Memory B cell (primary cell): ENCODE results near the gene JAM2.
"Not testable (repeated sequence)": the region's sequence is repeated elsewhere in the genome, so short reads cannot be mapped to it uniquely, and the experiment has no call there.

Source experiments
- ATAC-seq: fragments of 150-1000 bp; cut with Tn5 transposase; 2 replicates; pipeline ENCODE4 v1.10.0; 2021; ENCODE audit warnings: low read depth, mild to moderate bottlenecking, moderate library complexity
- DNase-seq, 2 donors: peaks; one replicate each; pipeline ENCODE4 v3.0.0; 2022; ENCODE audit warnings: low spot score in 2 of 2
- H3K27ac Mint-ChIP-seq: one replicate; pipeline ENCODE4 v1.8.0; 2022; ENCODE audit warnings: mild to moderate bottlenecking, moderate library complexity, mixed read lengths
- H3K27me3 Mint-ChIP-seq: one replicate; pipeline ENCODE4 v1.8.0; 2022; ENCODE audit warnings: mixed read lengths
- H3K36me3 Mint-ChIP-seq: one replicate; pipeline ENCODE4 v1.8.0; 2022; ENCODE audit warnings: mild to moderate bottlenecking, mixed read lengths
- H3K4me1 Mint-ChIP-seq: one replicate; pipeline ENCODE4 v1.8.0; 2022; ENCODE audit warnings: mixed read lengths
- H3K4me3 Mint-ChIP-seq: one replicate; pipeline ENCODE4 v1.8.0; 2022; ENCODE audit warnings: mild to moderate bottlenecking, moderate library complexity, mixed read lengths
- H3K9me3 Mint-ChIP-seq: one replicate; pipeline ENCODE4 v1.8.0; 2022; ENCODE audit warnings: mixed read lengths

Gene JAM2, protein sequence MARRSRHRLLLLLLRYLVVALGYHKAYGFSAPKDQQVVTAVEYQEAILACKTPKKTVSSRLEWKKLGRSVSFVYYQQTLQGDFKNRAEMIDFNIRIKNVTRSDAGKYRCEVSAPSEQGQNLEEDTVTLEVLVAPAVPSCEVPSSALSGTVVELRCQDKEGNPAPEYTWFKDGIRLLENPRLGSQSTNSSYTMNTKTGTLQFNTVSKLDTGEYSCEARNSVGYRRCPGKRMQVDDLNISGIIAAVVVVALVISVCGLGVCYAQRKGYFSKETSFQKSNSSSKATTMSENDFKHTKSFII

DNA sequence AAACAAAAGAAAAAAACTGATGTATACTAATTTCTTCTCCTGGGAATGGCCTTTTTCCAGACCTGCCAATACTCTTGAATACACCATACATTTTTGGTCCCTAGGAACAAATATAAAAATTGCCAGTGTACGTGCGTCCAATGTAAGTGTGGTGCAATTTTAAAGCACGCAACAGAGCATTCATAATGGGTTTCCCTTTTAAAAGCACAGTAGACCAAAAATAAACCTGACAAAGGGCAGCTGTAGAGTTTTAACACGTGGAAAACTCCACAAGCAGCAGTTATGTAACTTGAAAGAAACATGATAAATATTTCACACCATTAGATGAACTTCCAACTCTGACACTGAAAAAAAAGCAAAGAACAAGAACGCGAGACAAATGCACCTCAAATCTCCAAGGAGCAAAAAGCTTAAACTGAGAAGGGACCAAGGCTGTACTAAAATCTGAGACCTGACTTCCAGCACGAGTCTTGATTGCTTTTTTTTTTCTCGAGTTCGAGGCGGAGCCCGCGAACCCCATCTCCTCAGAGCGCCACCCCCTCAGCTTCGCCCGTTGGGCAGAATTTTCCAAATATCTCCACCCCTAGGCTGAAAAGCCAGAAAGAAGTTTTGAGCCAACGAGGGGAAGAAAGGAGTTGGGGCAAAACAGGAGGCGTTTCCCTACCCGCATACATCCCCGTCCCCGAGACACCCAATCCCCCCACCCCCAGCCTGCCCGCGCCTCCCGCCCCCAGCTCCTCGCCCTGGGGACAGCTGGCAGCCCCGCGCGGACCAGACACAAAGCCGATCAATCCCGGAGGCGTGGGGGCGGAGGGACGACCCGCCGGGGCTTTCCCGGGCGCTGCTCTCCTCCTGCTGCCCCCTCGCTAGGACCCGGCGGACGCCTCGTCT lies at the start of gene JAM2:
JAM2 (plus strand) TSS at position 599 of the 891 bp plus-strand sequence. CDS start 564 bp downstream, outside the sequence.
- Mint-ChIP-seq H3K4me1 (peaks cover 9% of the 10 kb centered on the region), H3K36me3 (no peaks in the 10 kb centered on the region), H3K4me3 (peak within 1 kb of the TSS; percentile 75), H3K27ac (peak within 1 kb of the TSS; percentile 13), H3K27me3 (peaks cover 6% of the 10 kb centered on the region), H3K9me3 (no peaks in the 10 kb centered on the region)
- DNase-seq (peak; percentile 9 to 27), ATAC-seq (peak; percentile 57)

DNA sequence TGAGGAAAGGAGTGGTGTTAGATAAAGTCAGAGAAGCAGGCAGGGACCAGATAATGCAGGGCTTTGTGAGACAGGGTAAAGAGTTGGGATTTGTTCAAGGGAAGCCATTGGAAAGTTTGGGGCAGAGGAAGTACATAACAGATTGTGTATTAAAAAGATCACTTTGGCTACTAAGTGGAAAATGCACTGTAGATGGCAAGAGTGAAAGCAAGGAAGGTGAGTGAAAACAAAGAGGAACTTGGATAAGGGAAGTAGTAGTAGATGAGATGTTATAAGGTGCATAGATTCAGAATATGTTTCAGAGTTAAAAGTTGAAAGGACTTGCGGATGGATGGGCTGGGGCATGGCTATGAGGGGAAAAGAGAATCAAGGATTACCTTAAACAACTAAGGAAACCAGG lies 49.2 kb upstream of the JAM2 start:
- H3K27ac Mint-ChIP-seq: peak overlapping the region; percentile 29

DNA sequence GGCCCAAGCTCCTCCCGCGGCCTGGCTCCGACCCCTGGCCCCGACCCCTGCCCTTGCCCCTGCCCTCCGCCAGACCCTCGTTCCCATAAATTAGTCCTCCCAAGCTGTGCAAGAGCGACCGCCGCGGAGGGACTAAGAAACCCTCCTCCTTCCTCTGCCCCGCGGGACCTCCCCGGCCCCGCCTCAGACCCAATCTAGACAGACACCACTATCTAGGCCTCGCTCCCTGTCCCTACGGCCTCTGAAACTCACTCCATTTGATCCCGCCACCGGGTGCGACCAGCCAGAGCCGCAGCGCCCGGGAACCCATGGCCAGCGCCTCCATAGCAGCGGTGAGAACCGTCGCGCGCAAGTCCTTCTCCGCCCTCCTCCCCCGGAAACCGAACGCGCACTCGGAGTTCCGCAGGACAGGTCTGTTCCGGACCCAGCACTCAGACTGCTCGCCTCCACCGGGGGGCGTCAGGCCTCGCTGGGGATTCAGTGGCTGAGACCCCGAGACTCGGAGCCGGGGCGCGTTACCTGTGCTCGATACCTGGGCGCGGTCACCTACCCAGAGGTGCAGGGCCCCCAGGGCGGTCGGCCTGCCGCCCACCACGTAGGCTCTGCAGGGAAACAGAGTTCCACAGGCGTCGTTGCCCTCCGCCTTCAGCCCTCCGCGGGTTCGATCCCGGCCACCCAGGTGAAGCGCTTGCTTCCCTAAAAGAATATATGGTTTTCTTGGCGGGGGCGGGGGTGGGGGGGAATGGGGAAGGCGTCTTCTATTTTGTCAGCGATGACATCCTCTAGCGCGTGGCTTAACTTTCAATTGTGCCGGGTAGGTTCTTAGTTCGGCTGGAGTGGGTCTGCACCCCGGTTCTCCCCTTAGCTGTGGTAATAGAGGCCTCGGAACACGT lies 31.7 kb upstream of the JAM2 start, which contains the start of gene MRPL39:
MRPL39 (minus strand) TSS at position 331 of the 893 bp plus-strand sequence; CDS start at position 325, 6 bp downstream.
- H3K27ac Mint-ChIP-seq: peak within 1 kb of the TSS; percentile 93
- DNase-seq: peak; percentile 82 to 91
- H3K9me3 Mint-ChIP-seq: no peaks in the 10 kb centered on the region
- peak within 1 kb of the TSS; percentile 93 for H3K4me3 Mint-ChIP-seq
- H3K36me3 Mint-ChIP-seq: peaks cover 10% of the 10 kb centered on the region
- peak; percentile 85 for ATAC-seq
- H3K4me1 Mint-ChIP-seq: peaks cover 17% of the 10 kb centered on the region
- no peaks in the 10 kb centered on the region for H3K27me3 Mint-ChIP-seq

More for the DNA sequence above, 49.2 kb upstream of the JAM2 start:
- Mint-ChIP-seq H3K4me3 (no peak overlapping the region), H3K9me3 (no peaks in the 10 kb centered on the region), H3K4me1 (peaks cover 17% of the 10 kb centered on the region), H3K27me3 (no peaks in the 10 kb centered on the region), H3K36me3 (peaks cover 46% of the 10 kb centered on the region)
- peak; percentile 49 for ATAC-seq
- no peak for DNase-seq

DNA sequence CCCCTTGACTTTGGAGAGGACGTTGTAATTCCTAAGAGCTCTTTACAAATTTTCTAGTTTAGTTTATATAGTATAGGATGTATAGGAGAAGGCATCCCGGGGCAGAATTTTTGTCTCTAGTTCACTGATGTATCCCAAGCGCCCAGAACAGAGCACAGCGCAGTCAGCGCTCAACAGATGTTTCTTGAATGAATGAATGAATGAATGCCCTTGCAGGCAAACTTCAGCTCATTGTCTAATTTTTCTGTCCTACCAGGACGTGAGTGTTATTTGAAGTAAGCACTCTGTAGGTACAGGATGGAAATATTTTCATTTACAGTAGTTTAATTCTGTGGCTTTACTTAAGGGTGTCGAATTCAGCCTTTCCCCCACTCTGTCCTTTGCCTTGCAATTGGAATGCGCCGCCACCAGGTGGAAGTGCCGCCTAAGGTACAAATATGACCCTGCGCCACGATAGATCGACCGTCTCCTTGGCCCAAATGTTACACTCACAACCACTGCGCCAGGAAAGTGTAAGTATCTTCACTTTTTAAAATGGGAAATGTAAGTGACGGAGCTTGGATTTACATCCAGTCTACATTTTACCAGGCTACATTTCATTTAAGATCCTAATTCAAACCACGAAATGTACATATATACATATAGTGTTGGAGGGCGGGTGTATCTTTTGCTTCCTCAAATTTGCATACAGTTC lies 30.9 kb upstream of the JAM2 start:
- DNase-seq (peak; percentile 59 to 75), ATAC-seq (peak; percentile 74)
- peaks cover 6% of the 10 kb centered on the region for H3K36me3 Mint-ChIP-seq
- H3K9me3 Mint-ChIP-seq: no peaks in the 10 kb centered on the region
- H3K27ac Mint-ChIP-seq: peak overlapping the region; percentile 87
- H3K4me1 Mint-ChIP-seq: peaks cover 17% of the 10 kb centered on the region
- H3K4me3 Mint-ChIP-seq: peak overlapping the region; percentile 93
- H3K27me3 Mint-ChIP-seq: no peaks in the 10 kb centered on the region

DNA sequence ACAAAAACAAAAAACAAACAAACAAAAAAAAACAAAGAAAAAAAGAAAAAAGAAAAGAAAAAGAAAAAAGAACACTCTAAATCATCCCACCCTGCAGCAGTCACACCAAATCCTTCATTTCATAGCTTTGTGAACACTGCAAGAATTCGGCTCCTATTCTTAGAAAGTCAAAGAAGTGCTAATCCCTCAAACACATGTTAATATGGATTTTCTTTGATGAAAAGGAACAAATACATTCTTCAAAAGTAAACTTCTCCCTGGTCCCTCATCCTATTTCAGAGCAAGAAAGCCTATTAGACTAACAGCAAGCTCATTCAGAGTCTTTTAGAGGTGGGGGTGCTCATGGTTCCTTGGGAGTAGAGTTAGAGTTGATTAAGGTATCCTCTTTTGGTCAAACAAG lies 24.6 kb upstream of the JAM2 start:
- ATAC-seq (no peak), DNase-seq (no peak)
- H3K9me3 Mint-ChIP-seq: no peaks in the 10 kb centered on the region
- H3K27ac Mint-ChIP-seq: no peak overlapping the region
- no peak overlapping the region for H3K4me3 Mint-ChIP-seq
- no peaks in the 10 kb centered on the region for H3K36me3 Mint-ChIP-seq
- H3K27me3 Mint-ChIP-seq: no peaks in the 10 kb centered on the region
- H3K4me1 Mint-ChIP-seq: no peaks in the 10 kb centered on the region

DNA sequence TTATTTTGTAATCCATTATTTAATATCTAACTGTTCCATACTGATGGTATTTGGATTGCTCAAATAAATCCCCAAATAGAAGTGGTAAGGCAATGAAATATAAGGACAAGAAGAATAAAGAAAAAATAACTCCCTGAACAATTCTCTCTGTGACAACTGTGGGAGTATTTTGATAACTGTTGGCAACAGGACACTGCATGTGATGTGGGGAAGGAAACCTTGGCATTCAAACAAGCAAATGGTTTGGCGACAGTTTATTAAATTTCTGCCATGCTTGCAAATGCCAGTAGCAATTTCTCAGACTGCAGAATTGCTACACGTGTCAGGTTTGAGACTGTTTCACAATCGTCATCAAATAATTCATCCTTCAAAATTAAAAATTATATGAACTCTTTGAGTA lies 23.2 kb upstream of the JAM2 start:
- DNase-seq: no peak
- Mint-ChIP-seq H3K27me3 (no peaks in the 10 kb centered on the region), H3K27ac (no peak overlapping the region), H3K4me3 (no peak overlapping the region), H3K4me1 (no peaks in the 10 kb centered on the region), H3K9me3 (no peaks in the 10 kb centered on the region), H3K36me3 (no peaks in the 10 kb centered on the region)
- no peak for ATAC-seq

DNA sequence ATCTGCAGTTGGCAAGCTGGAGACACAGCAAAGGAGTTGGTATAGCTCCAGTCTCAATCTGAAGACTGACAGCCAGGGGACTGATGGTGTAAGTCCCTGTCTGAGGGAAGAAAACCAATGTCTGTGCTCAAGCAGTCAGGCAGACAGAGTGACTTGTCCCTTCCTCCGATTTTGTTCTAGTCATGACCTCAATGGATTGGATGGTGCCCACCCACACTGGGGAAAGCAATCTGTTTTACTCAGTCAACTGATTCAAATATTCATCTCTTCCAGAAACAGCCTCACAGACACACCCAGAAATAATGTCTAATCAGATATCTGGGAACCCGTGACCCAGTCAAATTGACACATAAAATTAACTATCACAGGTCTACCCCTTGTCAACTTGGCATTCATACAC lies 19.9 kb upstream of the JAM2 start:
- Mint-ChIP-seq H3K27me3 (no peaks in the 10 kb centered on the region), H3K4me3 (no peak overlapping the region), H3K4me1 (no peaks in the 10 kb centered on the region), H3K36me3 (no peaks in the 10 kb centered on the region), H3K27ac (no peak overlapping the region), H3K9me3 (no peaks in the 10 kb centered on the region)
- no peak for DNase-seq
- ATAC-seq: no peak

DNA sequence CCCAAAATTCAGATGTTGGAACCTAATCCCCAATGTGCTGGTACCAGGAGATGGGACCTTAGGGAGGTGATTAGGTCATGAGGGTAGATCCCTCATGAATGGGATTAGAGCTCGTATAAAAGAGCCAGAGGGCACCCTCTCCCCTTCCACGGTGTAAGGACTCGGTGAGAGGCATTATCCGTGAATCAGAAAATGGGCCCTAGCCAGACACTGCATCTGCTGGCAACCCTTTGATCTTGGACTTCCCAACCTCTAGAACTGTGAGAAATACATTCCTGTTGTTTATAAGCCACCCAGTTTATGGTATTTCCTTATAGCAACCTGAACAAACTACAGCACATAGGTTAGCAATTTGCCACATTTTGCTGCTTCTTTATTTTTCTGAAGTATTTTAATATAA lies 14.5 kb upstream of the JAM2 start:
- ATAC-seq (no peak), DNase-seq (no peak)
- Mint-ChIP-seq H3K4me3 (no peak overlapping the region), H3K9me3 (no peaks in the 10 kb centered on the region), H3K4me1 (no peaks in the 10 kb centered on the region), H3K27ac (no peak overlapping the region), H3K27me3 (no peaks in the 10 kb centered on the region), H3K36me3 (no peaks in the 10 kb centered on the region)

DNA sequence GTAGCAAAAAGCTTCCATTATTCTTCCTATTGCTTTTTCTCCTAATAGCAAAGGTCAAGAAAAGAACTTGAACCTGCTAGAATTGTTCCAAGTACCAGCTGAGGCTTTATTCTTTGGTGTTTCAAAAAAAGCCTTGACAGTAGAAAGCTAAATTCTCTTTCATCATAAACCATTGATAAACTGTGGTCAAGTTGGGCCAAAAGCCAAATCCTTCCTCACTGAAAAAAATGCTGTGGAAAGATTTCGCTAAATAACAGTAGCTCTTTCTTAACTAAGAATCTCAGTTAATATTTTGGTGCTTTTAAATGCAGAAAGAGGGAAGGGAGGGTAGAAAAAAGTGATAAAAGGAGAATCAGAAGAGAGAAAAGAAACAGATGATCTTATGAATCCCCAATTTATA lies 14.0 kb upstream of the JAM2 start:
- no peaks in the 10 kb centered on the region for H3K27me3 Mint-ChIP-seq
- H3K27ac Mint-ChIP-seq: no peak overlapping the region
- H3K9me3 Mint-ChIP-seq: no peaks in the 10 kb centered on the region
- H3K36me3 Mint-ChIP-seq: no peaks in the 10 kb centered on the region
- no peak overlapping the region for H3K4me3 Mint-ChIP-seq
- no peaks in the 10 kb centered on the region for H3K4me1 Mint-ChIP-seq
- DNase-seq (no peak), ATAC-seq (no peak)

DNA sequence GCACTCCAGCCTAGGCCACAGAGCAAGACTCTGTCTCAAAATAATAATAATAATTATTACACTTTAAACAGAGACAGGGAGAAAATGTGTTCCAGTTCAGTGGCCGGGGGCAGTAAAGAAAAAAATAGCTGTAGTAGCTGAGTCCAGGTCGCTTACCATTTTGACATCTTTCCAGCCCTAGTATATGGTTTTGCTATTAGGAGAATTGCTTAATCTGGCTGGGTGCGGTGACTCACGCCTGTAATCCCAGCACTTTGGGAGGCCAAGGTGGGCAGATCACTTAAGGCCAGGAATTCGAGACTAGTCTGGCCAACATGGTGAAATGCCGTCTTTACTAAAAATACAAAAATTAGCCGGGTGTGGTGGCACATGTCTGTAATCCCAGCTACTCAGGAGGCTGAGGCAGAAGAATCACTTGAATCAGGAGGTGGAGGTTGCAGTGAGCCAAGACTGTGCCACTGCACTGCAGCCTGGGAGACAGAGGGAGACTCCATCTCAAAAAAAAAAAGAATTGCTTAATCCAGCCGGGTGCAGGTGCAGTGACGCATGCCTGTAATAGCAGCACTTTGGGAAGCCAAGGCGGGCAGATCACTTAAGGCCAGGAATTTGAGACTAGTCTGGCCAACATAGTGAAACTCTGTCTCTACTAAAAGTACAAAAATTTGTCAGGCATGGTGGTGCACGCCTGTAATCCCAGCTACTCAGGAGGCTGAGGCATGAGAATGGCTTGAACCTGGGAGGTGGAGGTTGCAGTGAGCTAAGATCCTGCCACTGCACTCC lies 13.1 kb upstream of the JAM2 start:
- not testable (repeated sequence) for H3K4me1 Mint-ChIP-seq, H3K27me3 Mint-ChIP-seq, H3K36me3 Mint-ChIP-seq, H3K4me3 Mint-ChIP-seq, H3K27ac Mint-ChIP-seq, DNase-seq, H3K9me3 Mint-ChIP-seq, ATAC-seq

DNA sequence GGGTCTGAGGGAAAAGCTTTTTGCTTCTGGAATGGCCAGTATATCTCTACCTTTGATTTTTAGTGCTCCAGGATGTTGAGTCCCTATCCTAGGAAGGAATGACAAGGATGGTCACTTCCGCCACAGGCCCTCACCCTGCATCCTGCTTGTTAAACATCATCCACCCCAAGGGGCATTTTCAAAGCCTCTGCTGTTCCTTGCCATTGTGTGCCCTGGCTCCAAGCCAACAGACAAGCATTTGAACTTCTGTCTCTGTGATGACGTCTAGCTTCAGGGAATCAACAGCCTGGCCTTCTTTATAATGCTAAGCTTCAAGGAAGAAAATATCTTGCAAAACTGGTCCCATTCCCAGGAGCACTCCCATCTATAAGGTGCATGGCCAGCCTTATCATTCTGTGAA lies 12.3 kb upstream of the JAM2 start:
- H3K4me3 Mint-ChIP-seq: no peak overlapping the region
- no peak for ATAC-seq
- no peaks in the 10 kb centered on the region for H3K27me3 Mint-ChIP-seq

DNA sequence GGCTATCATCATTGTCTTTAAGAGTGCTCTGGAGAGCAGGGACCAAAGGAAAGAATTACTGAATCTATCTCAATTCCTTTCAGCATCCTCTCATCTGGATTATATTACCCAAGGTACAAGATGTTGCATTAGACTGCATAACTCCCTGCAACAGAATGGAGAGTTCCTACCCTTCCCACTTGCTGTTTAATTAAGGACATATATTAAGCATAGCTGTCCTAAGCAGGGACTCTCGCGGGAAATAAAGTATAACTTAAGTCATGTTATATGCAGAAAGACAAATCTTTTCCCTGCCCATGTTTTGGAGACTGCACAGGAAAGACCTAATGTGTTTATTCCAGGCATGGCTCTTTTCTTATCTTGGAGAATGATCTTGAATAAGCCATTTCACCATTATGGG lies 6.8 kb upstream of the JAM2 start:
- Mint-ChIP-seq H3K27ac (no peak overlapping the region), H3K4me1 (no peaks in the 10 kb centered on the region), H3K4me3 (no peak overlapping the region), H3K36me3 (no peaks in the 10 kb centered on the region), H3K9me3 (no peaks in the 10 kb centered on the region), H3K27me3 (peaks cover 6% of the 10 kb centered on the region)
- ATAC-seq (no peak), DNase-seq (no peak)

More for the DNA sequence above, 12.3 kb upstream of the JAM2 start:
- Mint-ChIP-seq H3K36me3 (no peaks in the 10 kb centered on the region), H3K27ac (no peak overlapping the region), H3K9me3 (no peaks in the 10 kb centered on the region), H3K4me1 (no peaks in the 10 kb centered on the region)
- DNase-seq: no peak

DNA sequence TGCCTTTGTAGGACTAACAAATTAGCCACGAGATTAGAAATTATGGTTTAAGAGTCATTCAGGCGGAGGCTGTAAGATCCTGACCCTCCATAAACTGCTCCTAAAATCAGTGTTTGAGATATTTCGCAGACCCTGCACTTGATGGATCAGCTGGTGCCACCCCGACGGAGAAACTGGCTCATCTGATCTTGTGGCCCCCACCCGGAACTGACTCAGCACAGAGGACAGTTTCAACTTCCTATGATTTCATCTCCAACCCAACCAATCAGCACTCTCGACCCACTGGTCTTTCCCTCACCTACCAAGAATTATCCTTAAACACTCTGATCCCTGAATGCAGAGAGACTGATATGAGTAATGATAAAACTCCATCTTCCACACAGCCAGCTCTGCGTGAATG lies 3.7 kb upstream of the JAM2 start:
- no peaks in the 10 kb centered on the region for H3K9me3 Mint-ChIP-seq
- no peak overlapping the region for H3K4me3 Mint-ChIP-seq
- H3K27me3 Mint-ChIP-seq: peaks cover 6% of the 10 kb centered on the region
- H3K4me1 Mint-ChIP-seq: peaks cover 5% of the 10 kb centered on the region
- no peaks in the 10 kb centered on the region for H3K36me3 Mint-ChIP-seq
- H3K27ac Mint-ChIP-seq: no peak overlapping the region
- no peak for ATAC-seq
- no peak for DNase-seq
